ENCODE data around the gene DGUOK.

- TF ChIP-seq, protein P1, sequence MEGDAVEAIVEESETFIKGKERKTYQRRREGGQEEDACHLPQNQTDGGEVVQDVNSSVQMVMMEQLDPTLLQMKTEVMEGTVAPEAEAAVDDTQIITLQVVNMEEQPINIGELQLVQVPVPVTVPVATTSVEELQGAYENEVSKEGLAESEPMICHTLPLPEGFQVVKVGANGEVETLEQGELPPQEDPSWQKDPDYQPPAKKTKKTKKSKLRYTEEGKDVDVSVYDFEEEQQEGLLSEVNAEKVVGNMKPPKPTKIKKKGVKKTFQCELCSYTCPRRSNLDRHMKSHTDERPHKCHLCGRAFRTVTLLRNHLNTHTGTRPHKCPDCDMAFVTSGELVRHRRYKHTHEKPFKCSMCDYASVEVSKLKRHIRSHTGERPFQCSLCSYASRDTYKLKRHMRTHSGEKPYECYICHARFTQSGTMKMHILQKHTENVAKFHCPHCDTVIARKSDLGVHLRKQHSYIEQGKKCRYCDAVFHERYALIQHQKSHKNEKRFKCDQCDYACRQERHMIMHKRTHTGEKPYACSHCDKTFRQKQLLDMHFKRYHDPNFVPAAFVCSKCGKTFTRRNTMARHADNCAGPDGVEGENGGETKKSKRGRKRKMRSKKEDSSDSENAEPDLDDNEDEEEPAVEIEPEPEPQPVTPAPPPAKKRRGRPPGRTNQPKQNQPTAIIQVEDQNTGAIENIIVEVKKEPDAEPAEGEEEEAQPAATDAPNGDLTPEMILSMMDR (IDR thresholded peaks at IDR 0.05; ENCODE audit: poor library complexity): no peak
- no peak for TF ChIP-seq EZH2 (IDR thresholded peaks at IDR 0.05; ENCODE audit: borderline replicate concordance)
- no peak for TF ChIP-seq EZH2phosphoT487 (IDR thresholded peaks at IDR 0.05; ENCODE audit: low read depth, severe bottlenecking, unreplicated experiment)
Measured at GRCh38 chr2:73998933-73999332, 72.3 kb downstream of the DGUOK start.

All from hepatocyte (in vitro differentiated cells).